H1 (cell line): ENCODE data around the gene ESRRB. TPM values are rescaled to one million over a fixed set of nuclear protein-coding genes. Genes with fewer than 3 reads are reported as not detected.

Experiments
- RNF2 ChIP-seq: fragments of 200-900, 300-1000 bp; sonication (generic); IDR thresholded peaks from 2 replicates; pipeline ENCODE4 v1.7.1; 2016; ENCODE audit warnings: borderline replicate concordance, low read depth, mild to moderate bottlenecking, antibody characterized with exemption, low read length; ENCODE audit not compliant: poor library complexity, severe bottlenecking; ENCODE audit errors: missing control alignments
- polyA plus RNA-seq, 7 experiments: library from polyadenylated mRNA; depleted of rRNA in 3 of 7; stranded (reverse) in 5 of 7; unstranded in 2 of 7; fragments of >200 nt in 5 of 7; fragments of 200-250 nt in 2 of 7; gene quantifications; 1 replicate in 5 of 7; 2 replicates in 1 of 7; 4 replicates in 1 of 7; pipeline versions ENCODE4 v1.2.1 to v1.2.3, GENCODE V29; 2011 to 2013; ENCODE audit warnings: missing spikeins in 2 of 7, mixed read lengths in 2 of 7
- total RNA-seq: library from RNA; stranded (reverse); fragmentation: NEBNext Ultra II Directional; extraction: Animal tissue kit (Norgen Biotek cat#: 25700); gene quantifications from 2 replicates; pipeline ENCODE4 v1.2.1, GENCODE V29; 2021

The ESRRB gene
- total and polyA plus RNA-seq, 2 of the 8 experiments (the other 6 are each of a cell fraction or from before 2014, with no cell fraction given), result 0.29 to 0.45 TPM

DNA sequence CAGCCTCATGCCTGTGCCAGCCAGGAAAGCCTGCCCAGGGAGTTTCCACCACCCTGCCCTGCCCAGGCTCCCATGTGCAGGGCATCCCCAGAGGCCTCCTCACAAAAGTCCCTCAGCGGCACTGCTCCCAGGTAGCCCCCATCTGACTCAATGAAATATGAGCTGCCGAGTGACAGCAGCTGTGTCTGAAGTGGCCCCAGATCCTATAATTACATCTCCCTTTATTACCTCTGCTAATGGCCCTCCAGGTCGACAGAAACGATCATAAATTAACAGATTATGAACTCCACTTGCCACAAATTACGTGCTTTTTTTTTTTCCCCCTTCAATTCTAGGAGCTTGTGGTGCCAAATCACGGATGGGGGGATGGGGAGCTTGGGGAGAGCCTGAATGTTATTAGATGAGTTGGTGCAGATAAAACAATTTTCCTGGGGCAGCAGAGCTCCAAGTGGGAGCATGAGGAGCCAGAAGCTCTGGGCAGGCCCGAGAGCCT, 110.4 kb downstream of the ESRRB start (continued):
- no peak for TF ChIP-seq RNF2
